Astrocyte of the cerebellum (primary cell): Measurements from ENCODE around the gene STYXL2.

ENCODE experiments used
- DNase-seq: peaks from one replicate; pipeline ENCODE4 v3.0.0-alpha.2; 2011; ENCODE audit warnings: low read depth
- H3K4me3 ChIP-seq: 2 replicates; pipeline ENCODE4 v1.5.1; 2011; ENCODE audit warnings: mild to moderate bottlenecking, low read depth, low read length, moderate library complexity
- in situ Hi-C: cut with HindIII; loops from 2 replicates; pipeline ENCODE4 v1.10.0; 2017; ENCODE audit warnings: low sequenced_read_pairs
- TF ChIP-seq, protein P1 (sequence below): IDR thresholded peaks from 2 replicates; pipeline ENCODE4 v1.5.1; 2012; ENCODE audit warnings: low read length, low read depth, moderate library complexity, mild to moderate bottlenecking; ENCODE audit errors: missing control alignments

STYXL2 gene

DNA sequence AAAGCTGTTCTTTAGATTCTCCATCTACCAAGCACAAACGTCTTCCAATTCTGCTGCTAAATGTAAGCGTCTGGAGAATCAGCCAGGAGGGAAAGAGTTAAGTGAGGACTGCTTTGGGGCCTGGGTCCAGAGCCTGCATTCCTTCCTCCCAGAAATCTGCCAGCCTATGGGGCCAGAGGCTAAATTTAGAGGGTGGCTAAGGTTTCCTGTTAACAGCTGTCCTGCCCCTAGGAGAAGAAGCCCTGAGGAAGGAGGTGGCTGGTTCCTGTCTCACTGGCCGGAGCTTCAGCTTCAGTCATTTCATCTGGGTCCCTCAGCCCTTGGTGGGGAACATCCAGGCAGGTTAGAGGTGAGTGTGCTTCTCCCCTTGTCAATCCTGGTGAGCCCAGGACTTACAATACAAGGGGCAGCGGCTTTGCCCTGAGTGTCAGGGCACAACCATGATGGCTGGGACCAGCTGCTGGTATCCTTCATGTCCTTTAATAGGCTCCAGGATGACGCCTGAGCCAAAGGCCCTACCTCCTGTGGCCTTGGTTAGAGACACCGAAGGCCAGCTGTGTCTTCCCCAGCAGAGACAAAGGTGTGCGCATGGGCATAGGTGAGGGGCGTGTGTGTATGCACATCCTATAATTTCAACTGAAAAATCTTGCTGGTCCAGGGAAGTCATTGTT lies at the start of gene STYXL2:
STYXL2 (plus strand) TSS at position 230 of the 671 bp plus-strand sequence. CDS start 775 bp downstream, outside the sequence.
- TF ChIP-seq, protein P1, sequence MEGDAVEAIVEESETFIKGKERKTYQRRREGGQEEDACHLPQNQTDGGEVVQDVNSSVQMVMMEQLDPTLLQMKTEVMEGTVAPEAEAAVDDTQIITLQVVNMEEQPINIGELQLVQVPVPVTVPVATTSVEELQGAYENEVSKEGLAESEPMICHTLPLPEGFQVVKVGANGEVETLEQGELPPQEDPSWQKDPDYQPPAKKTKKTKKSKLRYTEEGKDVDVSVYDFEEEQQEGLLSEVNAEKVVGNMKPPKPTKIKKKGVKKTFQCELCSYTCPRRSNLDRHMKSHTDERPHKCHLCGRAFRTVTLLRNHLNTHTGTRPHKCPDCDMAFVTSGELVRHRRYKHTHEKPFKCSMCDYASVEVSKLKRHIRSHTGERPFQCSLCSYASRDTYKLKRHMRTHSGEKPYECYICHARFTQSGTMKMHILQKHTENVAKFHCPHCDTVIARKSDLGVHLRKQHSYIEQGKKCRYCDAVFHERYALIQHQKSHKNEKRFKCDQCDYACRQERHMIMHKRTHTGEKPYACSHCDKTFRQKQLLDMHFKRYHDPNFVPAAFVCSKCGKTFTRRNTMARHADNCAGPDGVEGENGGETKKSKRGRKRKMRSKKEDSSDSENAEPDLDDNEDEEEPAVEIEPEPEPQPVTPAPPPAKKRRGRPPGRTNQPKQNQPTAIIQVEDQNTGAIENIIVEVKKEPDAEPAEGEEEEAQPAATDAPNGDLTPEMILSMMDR: no peak
- no peak for DNase-seq
- H3K4me3 ChIP-seq: no peak within 1 kb of the TSS
- in situ Hi-C loops: no loop called here

DNA sequence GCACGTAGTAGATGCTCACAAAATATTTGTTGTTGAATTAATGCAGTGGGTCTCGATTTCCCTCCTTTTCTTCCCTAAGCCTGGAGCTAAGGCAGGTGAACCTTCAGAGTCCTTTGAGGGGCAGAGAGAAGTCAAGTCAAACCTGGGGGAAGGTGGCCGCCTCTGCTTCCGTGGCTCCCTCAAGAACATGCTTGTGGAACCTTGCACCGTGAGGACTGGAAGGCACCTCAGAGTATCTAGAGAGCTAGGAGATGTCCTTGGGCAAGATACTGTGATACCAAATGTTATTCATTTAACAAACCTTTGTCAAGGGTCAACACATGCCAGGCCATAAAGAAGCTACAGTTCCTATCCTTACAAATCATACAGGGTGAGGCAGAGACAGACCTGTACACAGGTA lies 42.0 kb upstream of the STYXL2 start:
- TF ChIP-seq, protein P1: no peak
- no peak for DNase-seq
- no peak overlapping the region for H3K4me3 ChIP-seq
- in situ Hi-C loops: loop anchor here (10.0 to 25.0 kb wide), 2 partner anchors 147 to 360 kb away; no protein-coding TSS in a partner anchor

DNA sequence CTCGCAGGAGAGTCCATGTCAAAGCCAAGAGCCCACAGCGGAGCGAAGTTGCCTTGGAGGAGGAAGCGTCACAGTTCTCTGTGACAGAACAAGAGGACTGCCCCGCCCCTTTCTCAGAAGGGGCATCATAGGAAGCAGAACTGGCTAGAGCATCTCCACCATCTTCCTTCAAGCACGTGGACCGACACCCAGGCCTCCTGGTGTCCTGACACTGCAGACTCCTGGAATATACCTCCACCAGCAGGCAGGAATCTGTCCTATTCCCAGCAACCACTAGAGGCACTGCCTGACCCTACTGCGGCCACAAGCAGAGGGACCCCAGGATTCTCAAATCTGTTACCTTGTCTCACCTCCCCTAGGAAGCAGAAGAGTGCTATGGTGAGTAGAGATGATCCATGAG lies 41.5 kb upstream of the STYXL2 start:
- no peak overlapping the region for H3K4me3 ChIP-seq
- DNase-seq: no peak
- TF ChIP-seq, protein P1: peak; percentile 54
- in situ Hi-C loops: loop anchor here (10.0 to 25.0 kb wide), 2 partner anchors 148 to 360 kb away; no protein-coding TSS in a partner anchor

DNA sequence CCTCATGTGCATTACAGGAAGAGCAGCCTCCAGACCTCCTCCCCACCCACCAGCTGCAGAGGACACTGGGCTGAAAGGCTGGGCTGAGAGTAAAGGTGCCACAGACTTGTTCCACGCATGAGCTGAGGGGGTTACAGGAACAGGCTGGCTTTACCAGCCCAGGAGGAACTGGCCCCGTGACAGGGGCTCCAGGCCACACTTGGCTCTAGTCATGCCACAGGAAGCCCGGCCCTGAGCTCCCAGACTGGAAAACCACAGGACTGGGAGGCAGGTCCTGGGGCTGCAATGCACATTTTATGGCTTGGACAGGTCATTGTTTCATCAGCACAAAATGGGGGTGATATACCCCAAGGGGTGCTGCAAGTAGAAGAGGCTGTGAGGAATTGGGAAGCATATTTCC lies 39.3 kb upstream of the STYXL2 start:
- no peak for DNase-seq
- H3K4me3 ChIP-seq: no peak overlapping the region
- TF ChIP-seq, protein P1: no peak
- in situ Hi-C loops: loop anchor here (10.0 to 25.0 kb wide), 2 partner anchors 150 to 358 kb away; no protein-coding TSS in a partner anchor

DNA sequence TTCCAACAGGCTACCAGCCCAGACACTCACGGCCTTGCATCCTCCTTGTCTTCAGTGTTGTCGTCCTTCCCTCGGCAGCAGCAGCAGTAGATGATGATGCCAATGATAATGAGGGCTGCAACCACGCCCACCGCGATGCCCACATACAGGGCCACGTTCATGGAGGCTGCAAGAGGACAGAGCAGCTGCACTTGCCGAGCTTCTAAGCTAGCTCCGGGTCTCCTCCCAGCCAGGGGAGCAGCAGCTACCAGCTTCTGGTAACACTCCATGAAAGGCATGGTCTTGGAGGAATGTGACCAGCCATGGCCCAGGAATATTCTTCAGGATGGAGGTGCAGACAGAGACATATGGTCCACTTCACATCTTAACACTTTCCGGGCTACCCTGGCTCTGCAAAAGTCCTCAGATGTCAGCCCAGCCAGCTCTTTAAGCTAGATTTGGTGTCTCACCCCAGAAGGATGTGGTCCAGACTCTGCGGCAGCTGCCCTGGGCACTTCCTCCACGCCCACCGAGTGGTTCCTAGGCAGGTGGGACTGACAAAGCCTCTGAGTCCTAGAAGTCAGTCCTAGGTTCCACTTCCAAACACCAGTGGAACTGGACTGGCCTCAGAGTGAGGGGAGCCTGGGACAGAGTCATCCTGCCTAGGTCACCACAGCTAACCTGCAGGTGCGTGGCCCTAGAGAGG lies 38.8 kb upstream of the STYXL2 start:
- DNase-seq: no peak
- TF ChIP-seq, protein P1: no peak
- no peak overlapping the region for H3K4me3 ChIP-seq
- in situ Hi-C loops: loop anchor here (10.0 to 25.0 kb wide), 2 partner anchors 150 to 357 kb away; no protein-coding TSS in a partner anchor

DNA sequence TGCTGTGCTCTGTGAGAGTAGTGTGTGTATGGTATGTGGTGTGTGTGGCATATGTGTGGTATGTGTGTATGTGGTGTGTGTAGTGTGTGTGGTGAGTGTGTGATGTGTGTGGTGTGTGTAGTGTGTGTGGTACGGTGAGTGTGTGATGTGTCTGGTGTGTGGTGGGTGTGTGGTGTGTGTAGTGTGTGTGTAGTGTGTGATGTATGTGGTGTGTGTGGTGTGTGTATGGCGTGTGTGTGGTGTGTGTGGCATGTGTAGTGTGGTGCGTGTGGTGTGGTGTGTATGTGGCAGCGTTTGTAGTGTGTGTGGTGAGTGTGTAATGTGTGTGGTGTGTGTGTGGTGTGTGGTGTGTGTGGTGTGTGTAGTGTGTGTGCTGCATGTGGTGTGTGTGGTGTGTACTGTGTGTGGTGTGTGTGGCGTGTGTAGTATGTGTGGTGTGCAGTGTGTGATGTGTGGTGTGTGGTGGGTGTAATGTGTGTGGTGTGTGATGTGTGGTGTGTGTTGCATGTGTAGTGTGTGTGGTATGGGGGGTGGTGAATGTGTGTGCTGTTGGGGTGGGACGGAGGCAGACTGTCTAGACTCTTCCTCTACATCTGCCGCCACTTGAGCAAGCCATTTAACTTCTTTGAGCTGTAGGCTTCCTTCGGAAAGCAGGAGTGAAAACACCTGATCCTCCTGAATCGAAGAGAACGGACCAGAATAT lies 37.2 kb upstream of the STYXL2 start:
- H3K4me3 ChIP-seq: no peak overlapping the region
- DNase-seq: no peak
- in situ Hi-C loops: loop anchor here (10.0 to 25.0 kb wide), 2 partner anchors 152 to 356 kb away; no protein-coding TSS in a partner anchor
- TF ChIP-seq, protein P1: no peak
